IMR-90 (cell line): Measurements from ENCODE around the gene KIAA0040. TPM values are rescaled to one million over a fixed set of nuclear protein-coding genes. Genes with fewer than 3 reads are reported as not detected.
"Not testable (repeated sequence)": the region's sequence is repeated elsewhere in the genome, so short reads cannot be mapped to it uniquely, and the experiment has no call there.

Experiments
- ATAC-seq: fragments of 200-7000 bp; cut with Tn5 transposase; 2 replicates; pipeline ENCODE4 v1.9.1; 2020; ENCODE audit warnings: low read depth, mild to moderate bottlenecking, moderate library complexity
- BruUV-seq: library from RNA; stranded (reverse); fragments of 400-500 nt; replicated peaks from 2 replicates; lab custom pipeline; 2021; lab: Mats Ljungman, UMichigan
- CTCF ChIA-PET: fragments of 300-600 bp; formaldehyde crosslinking; extraction: SDS; loops from one replicate; lab custom pipeline; 2021; ENCODE audit warnings: antibody characterized with exemption; lab: Yijun Ruan, JAX
- POLR2A ChIA-PET: fragments of 300-600 bp; sonication (Branson Sonifier 250); formaldehyde crosslinking; loops from one replicate; lab custom pipeline; 2022; ENCODE audit warnings: antibody characterized with exemption; ENCODE audit not compliant: unreplicated experiment; lab: Charles Lee
- DNase-seq: peaks from one replicate; pipeline ENCODE4 v3.0.0; 2013
- H2AFZ ChIP-seq: replicated peaks from 2 replicates; pipeline ENCODE3; 2013; ENCODE audit warnings: low read length, mild to moderate bottlenecking; ENCODE audit not compliant: poor library complexity
- H2AK5ac ChIP-seq: 2 replicates; pipeline ENCODE4 v1.6.1; 2013; ENCODE audit warnings: low read depth, low read length, inconsistent platforms
- H2AK9ac ChIP-seq: replicated peaks from 2 replicates; pipeline ENCODE3; 2013; ENCODE audit warnings: mild to moderate bottlenecking, low read depth, low read length, moderate library complexity; ENCODE audit not compliant: poor library complexity
- H2BK120ac ChIP-seq: 2 replicates; pipeline ENCODE4 v1.6.1; 2013; ENCODE audit warnings: low read depth, low read length, inconsistent platforms
- H2BK15ac ChIP-seq: 3 replicates; pipeline ENCODE4 v1.6.1; 2013; ENCODE audit warnings: low read depth, low read length, inconsistent platforms
- H2BK20ac ChIP-seq: 2 replicates; pipeline ENCODE4 v1.6.1; 2013; ENCODE audit warnings: low read depth, mild to moderate bottlenecking, inconsistent platforms, low read length, moderate library complexity
- H2BK5ac ChIP-seq: 2 replicates; pipeline ENCODE4 v1.6.1; 2013; ENCODE audit warnings: mild to moderate bottlenecking, low read depth, low read length, inconsistent platforms; ENCODE audit not compliant: poor library complexity, severe bottlenecking
- H3K14ac ChIP-seq: replicated peaks from 2 replicates; pipeline ENCODE4 v1.6.1; 2013; ENCODE audit warnings: low read depth, low read length, inconsistent platforms
- H3K18ac ChIP-seq: 2 replicates; pipeline ENCODE4 v1.6.1; 2013; ENCODE audit warnings: low read depth, low read length, control low read depth
- H3K23ac ChIP-seq: 2 replicates; pipeline ENCODE4 v1.6.1; 2013; ENCODE audit warnings: low read depth, low read length, inconsistent platforms
- H3K27ac ChIP-seq: 2 replicates; pipeline ENCODE4 v1.5.1; 2013; ENCODE audit warnings: mild to moderate bottlenecking, control low read depth, low read length; ENCODE audit not compliant: insufficient read depth
- H3K27me3 ChIP-seq: 2 replicates; pipeline ENCODE4 v1.6.1; 2013; ENCODE audit warnings: low read length; ENCODE audit not compliant: control insufficient read depth, insufficient read depth
- H3K36me3 ChIP-seq: 2 replicates; pipeline ENCODE4 v1.6.1; 2013; ENCODE audit warnings: low read length, mixed read lengths; ENCODE audit not compliant: control insufficient read depth, insufficient read depth
- H3K4ac ChIP-seq: 2 replicates; pipeline ENCODE4 v1.6.1; 2013; ENCODE audit warnings: low read depth, low read length, inconsistent platforms
- H3K4me1 ChIP-seq: 2 replicates; pipeline ENCODE4 v1.6.1; 2013; ENCODE audit warnings: low read length, mixed read lengths; ENCODE audit not compliant: control insufficient read depth, insufficient read depth
- H3K4me2 ChIP-seq: 2 replicates; pipeline ENCODE4 v1.6.1; 2013; ENCODE audit warnings: low read depth, mild to moderate bottlenecking, control low read depth, low read length, moderate library complexity
- H3K4me3 ChIP-seq: 2 replicates; pipeline ENCODE4 v1.5.1; 2013; ENCODE audit warnings: low read depth, mild to moderate bottlenecking, control low read depth, low read length, moderate library complexity; ENCODE audit not compliant: insufficient read depth
- H3K56ac ChIP-seq: 2 replicates; pipeline ENCODE4 v1.6.1; 2013; ENCODE audit warnings: low read length, inconsistent platforms; ENCODE audit not compliant: insufficient read depth; ENCODE audit errors: extremely low read depth
- H3K79me1 ChIP-seq, 2 experiments: 2 replicates each; pipeline ENCODE4 v1.6.1; 2013; ENCODE audit warnings: low read length in 2 of 2, inconsistent platforms in 1 of 2, low read depth in 1 of 2
- H3K9ac ChIP-seq: 2 replicates; pipeline ENCODE4 v1.6.1; 2013; ENCODE audit warnings: low read depth, low read length, control low read depth
- H3K9me1 ChIP-seq: 2 replicates; pipeline ENCODE4 v1.6.1; 2013; ENCODE audit warnings: low read length, inconsistent platforms; ENCODE audit not compliant: insufficient read depth
- H3K9me3 ChIP-seq: 2 replicates; pipeline ENCODE4 v1.6.1; 2013; ENCODE audit warnings: low read length; ENCODE audit not compliant: control insufficient read depth, insufficient read depth
- H4K20me1 ChIP-seq: 2 replicates; pipeline ENCODE4 v1.6.1; 2013; ENCODE audit warnings: low read length, inconsistent platforms; ENCODE audit not compliant: insufficient read depth
- H4K5ac ChIP-seq: 2 replicates; pipeline ENCODE4 v1.6.1; 2013; ENCODE audit warnings: mild to moderate bottlenecking, low read depth, low read length, control low read depth
- H4K8ac ChIP-seq, 2 experiments: 2 replicates each; pipeline ENCODE4 v1.6.1; 2013; ENCODE audit warnings: low read depth in 2 of 2, low read length in 2 of 2, control low read depth in 1 of 2, inconsistent platforms in 1 of 2
- H4K91ac ChIP-seq: 2 replicates; pipeline ENCODE4 v1.6.1; 2013; ENCODE audit warnings: low read depth, low read length, inconsistent platforms; ENCODE audit not compliant: insufficient read depth
- BHLHE40 ChIP-seq: fragments of 150-350 bp; IDR thresholded peaks from 2 replicates; pipeline ENCODE4 v1.6.1; 2016; ENCODE audit warnings: mild to moderate bottlenecking, low read depth, low read length
- CEBPB ChIP-seq: IDR thresholded peaks from 2 replicates; pipeline ENCODE4 v1.6.1; 2012; ENCODE audit warnings: low read depth, low read length, improper control_type of control experiment
- MAFK ChIP-seq: IDR thresholded peaks from 2 replicates; pipeline ENCODE4 v1.6.1; 2012; ENCODE audit warnings: low read depth, low read length, improper control_type of control experiment
- MAZ ChIP-seq: IDR thresholded peaks from 2 replicates; pipeline ENCODE4 v1.6.1; 2012; ENCODE audit warnings: low read depth, mild to moderate bottlenecking, low read length, improper control_type of control experiment, moderate library complexity, borderline replicate concordance
- NFE2L2 ChIP-seq: fragments of 150-350 bp; IDR thresholded peaks from 2 replicates; pipeline ENCODE4 v1.6.1; 2016; ENCODE audit warnings: low read depth, mild to moderate bottlenecking, low read length
- USF2 ChIP-seq: fragments of 150-350 bp; IDR thresholded peaks from 2 replicates; pipeline ENCODE4 v1.6.1; 2017; ENCODE audit warnings: mild to moderate bottlenecking, antibody characterized with exemption, low read length, low read depth
- WGBS, 2 experiments: methylation state at CpG; one replicate each; pipeline versions ENCODE4 v1.1.5 to v1.1.7; 2013; ENCODE audit warnings: missing lambda C conversion rate in 2 of 2; ENCODE audit not compliant: insufficient read length in 1 of 2; ENCODE audit errors: extremely low coverage in 2 of 2; 5-methylcytosine and 5-hydroxymethylcytosine counted together
- dilution Hi-C: fragments of 300-500 bp; cut with HindIII; formaldehyde crosslinking; loops from one replicate; pipeline ENCODE4 v1.14.3; 2018; ENCODE audit warnings: low sequenced_read_pairs; ENCODE audit not compliant: unreplicated experiment
- in situ Hi-C: fragments of 300-500 bp; cut with MboI; formaldehyde crosslinking; loops from 3 replicates; pipeline ENCODE4 v1.14.3; 2019; ENCODE audit warnings: low sequenced_read_pairs, inconsistent platforms, mixed read lengths
- intact Hi-C: fragments of 100-400 bp; cut with micrococcal nuclease; formaldehyde crosslinking; loops from 2 replicates; pipeline ENCODE4 v1.10.0; 2022
- polyA plus RNA-seq, 3 experiments: library from polyadenylated mRNA; depleted of rRNA; stranded (reverse); fragments of >200 nt; gene quantifications; 2 replicates each; pipeline ENCODE4 v1.2.3, GENCODE V29; 2012; ENCODE audit warnings: low replicate concordance in 1 of 3
- total RNA-seq: library from RNA; depleted of rRNA; stranded (reverse); fragments of >200 nt; gene quantifications from 2 replicates; pipeline ENCODE4 v1.2.3, GENCODE V29; 2012
- TF ChIP-seq, protein P1 (sequence below): fragments of 150-350 bp; IDR thresholded peaks from 2 replicates; pipeline ENCODE4 v1.6.1; 2016; ENCODE audit warnings: low read depth, mild to moderate bottlenecking, low read length, moderate library complexity, borderline replicate concordance

KIAA0040 gene
- total and polyA plus RNA-seq, 2 of the 4 experiments (the other 2 are of a cell fraction), result 0.05 to 0.18 TPM

DNA sequence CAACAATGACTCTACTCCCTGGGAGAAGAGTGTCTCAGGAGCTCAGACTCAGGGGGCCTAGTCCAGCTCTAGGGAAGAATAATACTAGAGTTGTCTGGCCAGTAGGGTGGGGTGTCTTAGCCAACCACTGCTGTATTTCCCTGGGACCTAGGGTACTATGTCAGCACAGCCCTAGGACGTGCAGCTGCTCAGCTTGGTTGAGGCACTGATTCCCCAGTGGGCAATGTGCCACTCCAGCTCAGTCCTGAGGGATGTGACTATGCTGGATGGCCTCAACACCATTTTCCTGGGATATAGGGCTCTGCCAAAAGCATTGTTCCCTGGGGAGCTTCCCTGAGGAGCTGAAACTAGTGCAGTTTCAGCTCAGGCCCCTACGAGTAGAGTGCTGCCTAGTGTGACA lies 77.6 kb downstream of the KIAA0040 start:
- no peaks in the 10 kb centered on the region for H3K9me1 ChIP-seq
- POLR2A ChIA-PET, result no interaction called here
- no peak overlapping the region for H2BK15ac ChIP-seq
- intact Hi-C loops (no loop called here), in situ Hi-C loops (no loop called here), dilution Hi-C loops (no loop called here)
- H4K20me1 ChIP-seq, result no peaks in the 10 kb centered on the region
- ATAC-seq, result no peak
- no peak overlapping the region for H2BK120ac ChIP-seq
- no peaks in the 10 kb centered on the region for H3K9me3 ChIP-seq
- H3K56ac ChIP-seq, result no peak overlapping the region
- H4K91ac ChIP-seq, result no peak overlapping the region
- no peak overlapping the region for H2AK9ac ChIP-seq
- no peak overlapping the region for H4K8ac ChIP-seq
- H3K23ac ChIP-seq, result no peak overlapping the region
- H3K14ac ChIP-seq, result no peak overlapping the region
- no peak overlapping the region for H2BK5ac ChIP-seq
- DNase-seq, result no peak
- H2BK20ac ChIP-seq, result no peak overlapping the region
- H4K5ac ChIP-seq, result no peak overlapping the region
- CTCF ChIA-PET, result interaction anchor here (0.6 to 2.5 kb wide), 2 partner anchors 10 to 1608 kb away, joined by 4 to 7 read pairs; no protein-coding TSS in a partner anchor
- BruUV-seq, result no TSS peak
- no peak overlapping the region for H2AK5ac ChIP-seq
- H3K36me3 ChIP-seq, result no peaks in the 10 kb centered on the region
- H3K4me1 ChIP-seq, result no peaks in the 10 kb centered on the region
- H3K18ac ChIP-seq, result no peak overlapping the region
- H2AFZ ChIP-seq, result no peak overlapping the region
- H3K4ac ChIP-seq, result no peak overlapping the region
- 8% methylated on average over 2 of the region's 2 CpGs; no CpG with 5 or more reads in 1 of the 2 experiments for WGBS, 2 experiments
- H3K4me3 ChIP-seq, result no peak overlapping the region
- no peak overlapping the region for H3K9ac ChIP-seq
- TF ChIP-seq USF2 (no peak), CEBPB (no peak), MAZ (no peak), BHLHE40 (no peak), NFE2L2 (no peak), MAFK (no peak)
- TF ChIP-seq, protein P1, sequence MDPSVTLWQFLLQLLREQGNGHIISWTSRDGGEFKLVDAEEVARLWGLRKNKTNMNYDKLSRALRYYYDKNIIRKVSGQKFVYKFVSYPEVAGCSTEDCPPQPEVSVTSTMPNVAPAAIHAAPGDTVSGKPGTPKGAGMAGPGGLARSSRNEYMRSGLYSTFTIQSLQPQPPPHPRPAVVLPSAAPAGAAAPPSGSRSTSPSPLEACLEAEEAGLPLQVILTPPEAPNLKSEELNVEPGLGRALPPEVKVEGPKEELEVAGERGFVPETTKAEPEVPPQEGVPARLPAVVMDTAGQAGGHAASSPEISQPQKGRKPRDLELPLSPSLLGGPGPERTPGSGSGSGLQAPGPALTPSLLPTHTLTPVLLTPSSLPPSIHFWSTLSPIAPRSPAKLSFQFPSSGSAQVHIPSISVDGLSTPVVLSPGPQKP, result no peak
- no peak overlapping the region for H3K27ac ChIP-seq
- no peak overlapping the region for H3K4me2 ChIP-seq
- H3K79me1 ChIP-seq, result no peaks in the 10 kb centered on the region
- H3K27me3 ChIP-seq, result no peaks in the 10 kb centered on the region

DNA sequence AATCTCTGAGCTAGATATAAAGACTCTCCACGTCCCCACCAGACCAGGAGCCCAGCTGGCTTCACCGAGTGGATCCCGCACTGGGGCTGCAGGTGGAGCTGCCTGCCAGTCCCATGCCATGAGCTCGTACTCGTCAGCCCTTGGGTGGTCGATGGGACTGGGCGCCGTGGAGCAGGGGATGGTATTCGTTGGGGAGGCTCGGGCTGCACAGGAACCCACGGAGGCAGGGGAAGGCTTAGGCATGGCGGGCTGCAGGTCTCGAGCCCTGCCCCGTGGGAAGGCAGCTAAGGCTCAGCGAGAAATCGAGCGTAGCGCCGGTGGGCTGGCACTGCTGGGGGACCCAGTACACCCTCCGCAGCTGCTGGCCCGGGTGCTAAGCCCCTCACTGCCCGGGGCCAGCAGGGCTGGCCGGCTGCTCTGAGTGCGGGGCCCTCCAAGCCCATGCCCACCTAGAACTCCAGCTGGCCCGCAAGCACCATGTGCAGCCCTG lies 84.2 kb downstream of the KIAA0040 start:
- in situ Hi-C loops, H2AFZ ChIP-seq, H3K27ac ChIP-seq, H3K9me3 ChIP-seq, H3K4me1 ChIP-seq, H3K23ac ChIP-seq, H2AK9ac ChIP-seq, H2BK120ac ChIP-seq, H3K79me1 ChIP-seq, H3K36me3 ChIP-seq, H3K9ac ChIP-seq, ATAC-seq, H3K4me3 ChIP-seq, H2AK5ac ChIP-seq, H4K8ac ChIP-seq, H3K56ac ChIP-seq, BruUV-seq, POLR2A ChIA-PET, DNase-seq, H4K91ac ChIP-seq, CTCF ChIA-PET, H4K5ac ChIP-seq, H3K18ac ChIP-seq, dilution Hi-C loops, H3K27me3 ChIP-seq, H4K20me1 ChIP-seq, H3K9me1 ChIP-seq, H2BK15ac ChIP-seq, H3K4me2 ChIP-seq, intact Hi-C loops, H2BK20ac ChIP-seq, H3K4ac ChIP-seq, H2BK5ac ChIP-seq, H3K14ac ChIP-seq: not testable (repeated sequence)
- no CpG with 5 or more reads among the region's 25 CpGs for WGBS, 2 experiments
